HG03378 (cell line): ENCODE measurements around the gene METTL16.
A peak's percentile ranks its signal among the peaks of the same experiment; 100 is the strongest.

Experiments used
- ATAC-seq: cut with Tn5 transposase; IDR thresholded peaks from one replicate; pipeline ENCODE4 v1.9.1; 2021; ENCODE audit warnings: mild to moderate bottlenecking, moderate library complexity; ENCODE audit not compliant: unreplicated experiment

METTL16 gene

DNA sequence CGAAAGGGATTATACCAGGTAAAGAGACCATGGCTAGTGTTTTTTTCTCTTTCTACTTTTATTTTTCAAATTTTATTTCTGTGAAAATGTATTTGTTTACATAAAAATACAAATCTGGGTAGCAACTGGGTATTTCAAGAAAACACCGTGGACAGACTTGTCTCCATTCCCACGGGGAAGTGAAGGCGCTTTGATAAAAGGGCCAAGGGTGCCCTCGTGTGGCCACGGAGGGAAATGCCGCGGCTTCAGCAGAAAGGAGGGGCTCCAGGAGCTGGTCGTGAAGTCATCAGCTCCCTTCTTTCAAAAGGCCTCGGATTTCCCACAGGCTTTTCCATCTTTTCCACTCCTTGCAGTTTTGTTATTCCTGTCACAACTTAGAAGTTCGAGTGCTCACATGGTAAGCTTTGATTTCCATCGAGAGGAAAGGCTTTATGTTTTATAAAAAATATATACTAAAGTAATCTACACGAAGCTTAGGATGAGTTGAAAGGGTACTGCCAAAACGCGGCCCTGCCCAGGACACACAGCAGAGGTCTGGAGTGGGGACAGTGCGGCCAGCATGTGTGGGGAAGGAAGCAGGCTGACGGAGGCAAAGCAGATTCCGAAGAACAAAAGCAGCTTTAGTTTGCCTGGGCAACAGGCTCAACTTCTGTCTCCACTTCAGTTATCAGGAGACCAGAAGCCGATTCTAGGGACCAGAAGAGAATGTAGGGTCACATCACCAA lies 95.5 kb downstream of the METTL16 start:
- no peak for ATAC-seq

DNA sequence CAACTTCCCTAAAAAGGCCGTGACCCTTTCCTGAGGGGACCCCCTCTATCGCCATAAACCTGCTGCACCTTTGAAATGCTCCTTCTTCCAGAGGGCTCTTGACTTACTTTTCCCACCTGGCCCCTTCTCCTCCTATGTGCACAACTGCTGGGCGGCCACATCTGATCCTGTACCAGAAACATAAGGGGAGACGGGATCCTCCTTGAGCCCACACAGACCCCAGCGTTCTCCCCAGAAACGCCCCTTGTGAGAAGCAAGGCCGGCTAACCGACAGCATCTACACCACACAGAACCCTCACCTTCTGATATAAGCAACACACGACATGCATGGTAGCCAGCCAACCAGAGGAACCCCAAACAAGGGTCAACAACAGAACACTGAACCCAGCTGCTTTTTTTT lies 96.6 kb downstream of the METTL16 start:
- no peak for ATAC-seq

DNA sequence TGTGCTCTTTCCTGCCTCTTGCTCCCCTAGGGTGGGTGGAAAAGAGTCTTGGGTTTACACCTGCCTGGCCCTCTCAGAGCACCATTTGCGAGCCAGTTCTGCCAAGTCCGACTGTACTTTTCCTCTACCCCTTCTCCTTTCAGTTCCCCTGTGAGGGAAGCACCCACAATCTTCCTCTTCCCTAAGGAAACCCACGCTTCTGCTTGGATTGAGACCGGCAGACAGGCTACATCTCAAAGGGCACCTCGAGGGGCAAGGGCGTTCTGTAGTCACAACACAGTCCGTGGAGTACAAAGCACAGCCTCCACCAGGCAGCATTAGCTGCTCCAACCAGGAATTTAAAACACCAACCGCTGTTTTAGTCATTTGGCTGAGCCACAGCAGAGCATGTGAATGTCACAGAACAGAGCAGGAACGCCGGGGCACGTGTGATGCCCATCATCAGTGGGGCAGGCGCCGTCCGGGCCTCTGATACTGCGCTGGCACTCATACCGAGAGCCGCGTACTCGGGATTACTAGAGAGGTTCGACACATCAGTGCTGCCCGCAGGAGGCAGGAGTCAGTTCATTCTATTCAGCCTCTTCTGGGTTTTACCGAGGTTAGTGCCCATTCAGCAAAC lies 97.1 kb downstream of the METTL16 start:
- ATAC-seq, result no peak

DNA sequence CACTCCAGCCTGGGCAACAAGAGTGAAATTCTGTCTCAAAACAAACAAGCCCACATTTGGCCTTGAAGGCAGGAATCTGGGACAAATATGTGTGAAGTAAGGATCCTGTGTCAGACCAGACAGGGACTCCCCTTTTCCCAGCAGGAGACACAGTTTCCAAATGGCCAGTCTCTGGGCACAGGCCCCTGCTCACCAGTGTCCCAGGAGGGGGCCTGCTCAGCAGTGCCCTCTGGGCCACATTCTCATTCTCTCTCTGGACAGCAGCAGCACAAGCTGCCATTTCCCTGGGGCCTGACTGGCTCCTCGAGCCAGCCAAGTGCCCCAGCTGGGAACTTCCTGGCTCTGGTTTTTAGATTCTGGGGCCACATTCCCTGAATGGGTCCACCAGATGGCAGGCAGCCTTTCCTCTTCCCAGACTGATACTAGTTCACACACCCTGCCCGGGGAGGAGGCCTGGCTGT lies 99.1 kb downstream of the METTL16 start:
- ATAC-seq, result no peak

DNA sequence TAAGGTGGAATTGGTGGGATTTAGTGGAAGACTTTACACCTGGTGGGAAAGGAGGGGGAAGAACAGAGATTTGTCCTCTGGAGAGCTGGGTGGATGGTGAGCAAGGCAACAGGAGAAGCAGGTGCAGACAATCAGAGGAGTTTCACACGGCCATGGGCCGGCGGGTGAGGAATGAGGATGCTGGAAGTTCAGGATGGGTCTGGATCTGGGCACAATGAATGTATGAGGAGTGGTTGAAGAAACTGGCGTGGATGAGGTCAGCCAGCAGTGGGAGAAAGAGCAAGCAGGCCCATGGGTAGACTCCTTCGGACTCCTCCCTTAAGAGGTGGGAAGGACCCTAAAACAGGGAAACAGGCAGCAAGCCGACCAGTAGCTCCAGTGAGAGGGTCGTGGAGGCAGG lies 100.7 kb downstream of the METTL16 start:
- ATAC-seq, result no peak

DNA sequence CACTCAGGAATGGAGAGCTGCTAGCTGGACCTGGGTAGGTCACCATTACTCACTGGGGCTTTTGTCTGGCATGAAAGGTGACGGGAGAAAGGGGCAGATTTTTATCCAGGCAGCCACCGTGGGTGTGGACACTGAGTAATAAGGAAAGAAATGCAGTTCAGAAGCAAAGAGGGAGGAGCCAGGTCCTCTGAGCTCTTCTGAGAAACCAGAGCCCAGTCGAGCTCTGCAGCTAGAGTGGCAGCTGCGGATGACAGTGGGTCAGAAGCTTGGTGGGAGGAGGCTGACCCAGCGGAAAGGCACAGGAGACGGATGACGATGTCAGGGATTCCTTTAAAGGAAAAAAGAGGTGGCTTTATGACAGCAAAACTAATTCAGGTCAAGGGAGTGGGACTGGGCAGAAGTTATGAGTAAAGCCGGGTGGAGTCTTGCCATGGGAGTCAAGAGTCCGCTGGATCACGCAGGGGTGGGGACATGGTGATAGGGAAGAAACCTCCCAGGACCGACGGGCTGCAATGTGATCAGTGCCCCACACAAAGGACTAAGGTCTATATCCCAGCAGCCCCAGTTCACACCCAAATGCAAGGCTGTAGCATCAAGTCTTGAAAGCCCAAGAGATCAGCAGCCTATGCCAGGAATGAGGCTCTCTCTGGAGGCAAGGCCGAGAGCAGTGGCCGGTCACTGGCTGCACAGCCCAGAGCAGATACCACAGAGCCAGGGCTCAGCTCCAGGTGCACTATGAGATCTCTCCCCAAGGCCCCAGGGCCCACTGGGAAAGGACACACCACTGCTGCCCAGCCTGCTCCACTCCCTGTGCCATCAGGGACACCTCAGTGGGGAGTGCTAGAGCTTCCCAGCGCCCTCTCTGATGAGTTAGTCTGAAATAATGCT lies 104.5 kb downstream of the METTL16 start:
- ATAC-seq, result no peak

DNA sequence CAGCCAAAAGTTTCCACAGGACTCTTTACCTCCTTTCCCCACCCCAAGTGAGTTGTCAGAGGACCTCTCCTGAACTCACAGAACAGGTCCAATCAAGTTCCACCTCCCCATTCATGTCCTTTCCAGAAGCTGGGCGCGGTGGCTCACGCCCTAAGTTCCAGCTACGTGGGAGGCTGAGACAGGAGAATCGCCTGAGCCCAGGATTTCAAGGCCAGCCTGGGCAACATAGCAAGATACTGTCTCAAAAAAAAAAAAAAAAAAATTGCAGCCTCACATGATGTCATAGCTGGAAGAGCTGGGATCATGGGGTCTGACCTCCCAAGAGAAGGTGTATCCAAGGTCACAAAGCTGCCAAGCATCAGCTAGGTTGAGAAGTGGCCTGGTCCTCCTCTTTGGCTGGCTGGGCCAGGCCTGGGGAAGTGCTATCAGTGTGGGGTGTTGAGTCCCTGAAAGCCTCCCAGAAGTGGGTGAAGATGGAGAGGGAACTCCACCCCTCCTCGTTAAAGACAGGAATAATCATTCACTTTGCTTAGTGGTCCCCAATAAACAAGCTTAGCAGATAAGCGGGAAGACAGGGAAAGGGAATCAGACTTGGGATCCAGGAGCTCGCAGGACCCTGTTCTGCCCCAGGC lies 105.3 kb downstream of the METTL16 start:
- ATAC-seq, result no peak

DNA sequence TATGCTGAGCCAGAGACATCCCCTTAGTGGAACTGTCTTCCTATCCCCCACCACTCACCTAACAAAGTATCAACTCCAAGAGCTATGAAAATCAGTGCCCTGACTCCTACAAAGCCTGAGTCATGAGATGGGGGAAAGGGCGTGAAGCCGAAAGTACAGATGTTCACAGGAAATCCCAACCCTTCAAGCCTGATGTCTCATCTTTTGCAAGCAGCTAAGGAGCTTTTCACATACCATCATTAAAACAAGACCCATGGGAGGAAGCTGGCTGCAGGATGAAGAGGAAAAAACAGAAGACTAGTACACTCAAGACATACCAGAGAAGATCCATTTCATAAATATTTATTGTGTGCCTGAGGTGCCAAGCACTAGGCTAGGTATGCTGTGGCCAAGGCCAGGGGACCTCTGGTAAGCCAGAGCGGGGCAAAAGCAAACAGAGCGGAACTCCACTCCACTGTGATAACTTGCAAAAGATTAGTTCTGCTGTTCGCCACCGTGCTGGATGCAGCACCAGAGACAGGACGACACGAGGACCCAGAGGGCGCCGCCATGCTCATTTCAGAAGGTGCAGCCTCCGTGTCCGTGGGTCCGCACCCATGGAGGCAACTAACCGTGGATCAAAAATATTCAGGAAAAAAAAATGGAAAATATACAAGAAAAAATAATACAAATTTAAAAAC lies 106.3 kb downstream of the METTL16 start:
- no peak for ATAC-seq

DNA sequence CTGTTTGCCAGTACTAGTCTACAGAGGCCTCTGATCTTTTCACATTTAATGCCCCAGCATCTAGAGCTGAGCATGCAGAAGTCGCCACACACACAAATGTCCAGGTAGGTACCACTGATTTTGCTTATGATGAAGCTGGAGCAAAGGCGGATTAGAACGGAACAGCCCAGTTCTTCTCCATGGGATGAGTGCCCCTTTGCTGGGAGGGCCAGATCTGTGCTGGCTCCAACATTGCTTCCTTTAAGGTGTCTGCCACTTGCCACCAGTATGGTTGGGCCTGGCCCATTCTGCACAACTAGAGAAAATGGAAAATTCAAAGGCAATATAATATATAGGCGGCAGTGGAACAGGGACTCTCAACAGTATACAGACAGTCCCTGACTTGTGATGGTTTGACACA lies 108.6 kb downstream of the METTL16 start:
- no peak for ATAC-seq

DNA sequence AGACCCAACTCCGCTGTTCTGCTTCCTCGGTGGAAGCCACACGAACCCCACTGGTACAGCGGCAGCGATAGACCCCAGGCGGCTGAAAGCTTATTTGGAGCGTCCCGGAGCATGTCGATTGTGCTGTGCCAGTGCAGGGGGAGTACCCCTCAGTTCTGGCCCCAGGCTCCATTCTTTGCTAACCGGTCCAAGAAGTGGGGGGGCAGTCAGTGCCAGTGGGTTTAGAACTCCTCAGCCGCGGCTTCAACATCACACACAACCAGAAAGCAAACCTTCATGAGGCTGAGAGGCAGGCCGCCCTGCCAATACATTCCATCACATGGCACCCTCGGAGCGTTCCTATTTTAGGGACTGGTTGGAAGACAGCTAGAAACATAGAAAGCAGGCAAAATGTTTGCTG lies 109.1 kb downstream of the METTL16 start:
- no peak for ATAC-seq

DNA sequence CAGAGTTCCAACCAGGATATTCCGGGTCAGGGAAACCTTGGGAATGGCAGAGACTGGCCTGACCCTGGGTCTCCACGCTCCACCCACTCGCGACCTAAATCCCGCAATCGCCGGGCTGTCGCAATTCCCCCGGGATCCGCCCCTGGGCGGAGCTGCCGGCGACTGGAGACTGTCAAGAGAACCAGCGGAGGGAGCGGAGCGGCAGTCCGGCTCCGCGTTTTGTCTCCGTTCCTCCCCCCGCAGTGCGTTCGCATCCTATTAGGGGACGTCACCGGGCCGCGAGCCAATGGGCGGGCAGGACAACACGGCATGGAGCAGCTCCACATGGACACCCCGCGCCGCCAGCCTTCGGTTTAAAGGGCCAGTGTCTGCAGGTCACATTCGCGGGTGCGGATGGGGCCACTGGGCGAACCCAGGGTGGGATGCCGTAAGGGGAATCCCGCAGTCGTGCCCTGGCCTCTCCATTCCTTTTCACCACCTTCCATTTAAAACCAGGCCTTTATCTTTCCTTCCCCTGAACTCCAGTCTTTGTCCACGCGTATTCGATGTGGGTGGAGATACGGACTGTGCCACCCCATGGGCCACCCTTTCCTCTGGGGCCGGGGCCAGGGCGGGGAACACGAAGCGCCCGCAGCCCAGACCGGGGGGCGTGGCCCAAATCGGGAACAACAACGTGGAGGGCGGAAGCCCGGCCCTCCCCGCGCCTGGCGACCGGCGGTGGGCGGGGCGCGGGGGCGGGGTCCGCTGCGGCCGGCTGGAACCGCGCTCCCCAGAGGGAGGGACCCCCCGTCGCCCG lies 110.1 kb downstream of the METTL16 start:
- ATAC-seq, result peak; percentile 44

DNA sequence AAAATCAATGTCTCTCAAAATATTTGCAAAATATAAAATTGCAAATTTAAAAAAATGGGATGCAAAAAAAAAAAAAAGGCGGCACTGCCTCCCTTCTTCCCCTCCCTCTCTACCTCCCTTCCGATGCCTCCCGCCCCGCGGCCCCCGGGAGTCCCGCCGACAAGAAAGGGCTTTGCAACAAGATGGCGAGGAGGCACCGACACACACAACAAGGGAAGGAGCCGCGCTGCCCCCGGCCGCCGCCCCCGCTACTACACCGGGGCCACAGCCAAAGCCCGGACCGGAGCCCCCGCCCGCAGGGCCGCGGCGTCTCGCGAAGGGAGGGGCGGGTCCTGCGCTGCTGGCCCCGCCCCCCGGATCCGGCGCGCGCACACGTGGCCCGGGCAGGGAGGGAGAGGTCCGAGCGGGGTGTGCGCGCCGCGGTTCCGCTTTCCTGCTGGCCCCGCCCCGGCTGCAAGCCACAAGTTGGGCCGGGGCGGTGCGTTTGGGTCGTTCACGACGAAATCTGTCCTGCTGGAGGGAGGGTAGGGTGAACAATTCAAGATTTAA lies 110.7 kb downstream of the METTL16 start, which contains the start of gene MNT:
MNT (minus strand) TSS at position 184 of the 549 bp plus-strand sequence. CDS start 348 bp downstream, outside the sequence.
- peak; percentile 9 for ATAC-seq

DNA sequence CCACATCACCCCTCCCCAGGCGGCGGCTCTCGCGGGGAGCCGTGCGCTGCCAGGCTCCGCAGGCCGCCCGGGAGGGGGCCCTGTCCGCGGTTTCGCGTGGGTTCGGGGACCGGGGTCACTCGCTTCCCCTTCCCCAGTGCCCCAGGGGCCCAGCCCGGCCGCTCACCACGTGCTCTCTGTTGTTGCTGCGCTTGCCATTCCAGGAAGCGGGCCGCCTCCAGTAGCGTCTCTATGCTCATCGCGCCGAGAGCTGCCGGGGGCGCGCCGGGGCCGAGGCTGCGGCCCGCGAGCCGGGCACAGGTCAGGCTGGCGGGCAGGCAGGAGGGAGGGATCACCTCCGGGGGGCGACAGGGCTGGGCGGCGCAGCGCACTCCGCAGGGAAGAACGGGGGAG lies 111.2 kb downstream of the METTL16 start:
- no peak for ATAC-seq

DNA sequence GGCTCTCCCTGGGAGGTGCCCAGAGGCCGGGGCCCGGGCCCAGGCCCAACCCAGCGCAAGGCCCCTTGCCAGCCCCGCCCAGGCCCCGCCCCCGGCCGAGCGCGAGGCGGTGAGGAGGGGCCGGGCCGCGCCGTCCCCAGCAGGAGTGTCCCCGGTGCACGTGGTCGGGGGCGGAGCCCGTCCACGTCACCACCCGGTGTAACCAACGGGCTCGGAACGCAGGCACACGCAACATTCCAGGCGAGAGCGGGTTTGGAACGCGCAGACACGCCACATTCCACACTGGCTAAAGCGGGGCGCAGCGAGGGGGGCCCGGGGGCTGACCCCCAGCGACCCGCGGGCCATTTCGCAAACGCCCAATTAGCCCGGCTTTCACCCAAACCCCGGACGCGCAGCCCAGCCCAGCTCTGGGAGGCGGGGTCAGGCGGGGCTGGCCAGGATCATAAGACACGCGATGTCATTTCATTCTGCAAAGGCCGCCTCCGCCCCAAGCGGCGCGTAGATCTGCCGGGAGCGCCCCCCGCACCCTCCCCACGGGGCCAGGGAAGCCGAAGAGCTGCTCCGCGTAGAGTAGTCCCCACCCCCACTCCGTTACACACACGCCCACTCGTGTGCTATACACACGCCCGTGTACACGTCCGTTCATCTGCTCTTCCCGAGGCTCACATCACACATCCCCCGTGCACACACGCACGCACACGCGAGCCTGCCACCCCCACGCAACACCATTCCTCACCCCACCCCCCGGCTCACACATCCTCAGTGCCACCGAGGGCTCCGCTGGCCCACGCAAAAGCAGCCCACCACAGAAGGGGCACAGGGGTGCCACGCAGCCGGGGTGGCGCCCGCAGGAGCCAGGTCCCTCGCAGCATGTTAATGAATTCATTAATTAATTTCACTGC lies 111.9 kb downstream of the METTL16 start:
- ATAC-seq, result peak; percentile 34

DNA sequence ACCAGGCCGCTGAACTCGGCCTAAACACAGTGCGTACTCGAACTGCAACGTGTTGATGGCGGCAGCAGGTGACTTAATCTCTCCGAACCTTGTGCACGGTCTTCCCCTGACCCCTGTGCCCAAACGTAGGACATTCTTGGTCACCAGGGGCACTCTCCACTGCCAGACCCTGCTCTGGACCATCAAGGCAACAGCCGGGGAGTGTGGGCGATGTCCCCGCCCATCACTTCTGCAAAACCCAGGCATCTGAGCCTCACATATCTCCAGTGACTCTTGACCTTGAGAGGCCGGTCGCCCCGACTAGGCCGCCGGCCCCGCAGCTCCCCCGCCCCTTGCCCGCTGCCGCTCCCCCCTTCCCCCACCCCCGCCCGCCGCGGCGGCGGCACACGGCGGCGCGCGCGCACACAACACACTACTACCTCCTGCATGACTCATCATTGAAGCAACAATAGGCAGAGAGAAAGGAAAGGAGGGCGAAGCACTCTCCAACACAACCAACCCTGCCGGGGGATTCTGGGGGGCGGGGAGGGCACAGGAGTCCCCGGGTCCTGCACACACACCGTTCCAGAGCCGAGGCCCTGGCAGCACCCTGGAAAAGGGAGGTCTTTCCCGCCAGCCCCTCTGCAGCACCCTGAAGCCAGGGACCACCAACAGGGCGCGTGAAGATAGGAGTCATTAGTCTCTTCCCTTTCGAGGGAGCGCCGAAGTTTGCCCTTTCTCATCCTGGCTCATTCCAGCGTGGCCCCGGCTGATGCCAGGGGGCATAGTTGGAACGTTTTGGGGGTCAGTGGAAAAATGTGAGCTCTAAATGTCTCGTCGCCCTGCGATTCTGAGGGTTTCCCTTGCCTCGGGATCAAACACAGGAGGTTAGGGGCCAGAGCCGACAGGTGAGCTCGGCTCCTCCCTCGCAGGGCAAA lies 112.8 kb downstream of the METTL16 start:
- ATAC-seq, result no peak

DNA sequence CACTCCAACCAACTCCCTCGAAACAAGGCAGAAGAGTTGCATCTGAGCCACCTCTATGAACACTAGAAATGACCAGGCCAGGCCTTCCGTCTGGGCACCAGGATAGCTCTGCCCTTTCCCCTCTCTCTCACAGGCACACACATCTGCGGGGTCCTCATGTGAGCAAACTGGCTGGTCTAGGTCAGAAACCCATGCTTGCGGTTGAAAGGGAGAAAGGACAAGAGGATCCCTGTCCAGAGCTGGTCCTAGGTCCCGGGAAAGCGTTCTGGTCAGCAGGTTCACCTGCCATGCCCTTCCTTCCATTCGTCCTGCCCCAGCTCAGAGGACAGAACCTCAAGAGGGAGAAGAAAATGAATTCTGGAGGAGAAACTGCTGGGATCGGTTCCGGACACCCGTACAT lies 113.5 kb downstream of the METTL16 start:
- no peak for ATAC-seq
